Endodermal cell (in vitro differentiated cells): Measurements from ENCODE around the gene CLCN1. TPM values are rescaled to one million over a fixed set of nuclear protein-coding genes. Genes with fewer than 3 reads are reported as not detected.

ENCODE experiments used
- DNase-seq: peaks from one replicate; pipeline ENCODE4 v3.0.0-alpha.2; 2017
- H3K27ac ChIP-seq: 2 replicates; pipeline ENCODE4 v1.5.1; 2013; ENCODE audit warnings: mild to moderate bottlenecking, low read depth, low read length, moderate library complexity
- H3K27me3 ChIP-seq: 2 replicates; pipeline ENCODE4 v1.6.1; 2013; ENCODE audit warnings: mild to moderate bottlenecking, low read length, moderate library complexity; ENCODE audit not compliant: insufficient read depth, control insufficient read depth, poor library complexity, severe bottlenecking
- H3K36me3 ChIP-seq: 2 replicates; pipeline ENCODE4 v1.7.0; 2013; ENCODE audit warnings: mild to moderate bottlenecking, low read length, moderate library complexity; ENCODE audit not compliant: control insufficient read depth, insufficient read depth
- H3K4me1 ChIP-seq: one replicate; pipeline ENCODE4 v1.7.0; 2013; ENCODE audit warnings: low read length; ENCODE audit not compliant: control insufficient read depth, insufficient read depth
- H3K4me3 ChIP-seq: 2 replicates; pipeline ENCODE4 v1.5.1; 2013; ENCODE audit warnings: mild to moderate bottlenecking, low read length, moderate library complexity
- H3K9ac ChIP-seq: 2 replicates; pipeline ENCODE4 v1.6.1; 2013; ENCODE audit warnings: mild to moderate bottlenecking, low read length, moderate library complexity; ENCODE audit not compliant: poor library complexity, severe bottlenecking; ENCODE audit errors: extremely low read depth
- H3K9me3 ChIP-seq: 2 replicates; pipeline ENCODE4 v1.6.1; 2013; ENCODE audit warnings: mild to moderate bottlenecking, low read length, moderate library complexity; ENCODE audit not compliant: control insufficient read depth
- H3K27ac Mint-ChIP-seq: 2 replicates; pipeline ENCODE4 v1.8.0; 2020; ENCODE audit warnings: mixed read lengths
- H3K27me3 Mint-ChIP-seq: 2 replicates; pipeline ENCODE4 v1.8.0; 2021; ENCODE audit warnings: mild to moderate bottlenecking, mixed read lengths; ENCODE audit not compliant: insufficient read depth
- H3K36me3 Mint-ChIP-seq: 2 replicates; pipeline ENCODE4 v1.8.0; 2020; ENCODE audit warnings: low read depth, mixed read lengths
- H3K4me1 Mint-ChIP-seq: 2 replicates; pipeline ENCODE4 v1.8.0; 2020; ENCODE audit warnings: mixed read lengths
- H3K4me3 Mint-ChIP-seq: 2 replicates; pipeline ENCODE4 v1.8.0; 2020; ENCODE audit warnings: mild to moderate bottlenecking, moderate library complexity, mixed read lengths
- H3K9me3 Mint-ChIP-seq: 2 replicates; pipeline ENCODE4 v1.8.0; 2020; ENCODE audit warnings: mild to moderate bottlenecking, mixed read lengths
- WGBS, 2 experiments: methylation state at CpG; one replicate each; pipeline versions ENCODE4 v1.1.5 to v1.1.7; 2013; ENCODE audit warnings: missing lambda C conversion rate in 2 of 2, mixed read lengths in 1 of 2; ENCODE audit not compliant: insufficient coverage in 1 of 2, insufficient read length in 1 of 2; 5-methylcytosine and 5-hydroxymethylcytosine counted together
- total RNA-seq, 2 donors: library from RNA; stranded (reverse); fragmentation: NEBNext Ultra II Directional in 1 of 2; extraction: Animal tissue kit (Norgen Biotek cat#: 25700) in 1 of 2; gene quantifications; 2 replicates in 1 of 2; 3 replicates in 1 of 2; pipeline ENCODE4 v1.2.1, GENCODE V29; 2021
- TF ChIP-seq, protein P1 (sequence below): fragments of 200-600 bp; sonication (generic); conservative IDR thresholded peaks from 2 replicates; pipeline ENCODE4 v1.5.0; 2021; ENCODE audit warnings: antibody characterized with exemption, mild to moderate bottlenecking

CLCN1 gene
- total RNA-seq, 2 donors from 2014 or later, result 0.53 TPM; not detected in 1

DNA sequence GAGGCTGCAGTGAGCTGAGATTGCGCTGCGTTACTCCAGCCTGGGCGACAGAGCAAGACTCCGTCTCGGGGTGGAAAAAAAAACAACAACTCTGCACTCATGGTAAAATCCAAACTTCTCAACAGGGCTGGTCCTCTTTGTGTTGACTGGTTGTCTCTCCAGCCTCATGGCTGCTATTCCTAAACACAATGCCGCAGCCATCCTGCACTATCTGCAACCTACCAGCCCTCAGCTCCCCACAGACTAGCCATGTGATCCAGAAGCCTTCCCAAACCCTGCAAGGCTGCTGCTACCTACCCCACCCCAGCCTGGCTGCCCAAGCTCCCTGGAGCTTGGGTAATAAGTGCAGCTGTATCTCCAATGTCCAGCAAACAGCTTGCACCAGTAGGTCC is 77.0 kb downstream of the CLCN1 start:
- H3K27me3 Mint-ChIP-seq, result no peaks in the 10 kb centered on the region
- H3K4me3 Mint-ChIP-seq, result no peak overlapping the region
- no peaks in the 10 kb centered on the region for H3K4me1 Mint-ChIP-seq
- DNase-seq, result peak; percentile 50
- Histone ChIP-seq H3K9ac (no peak overlapping the region), H3K27ac (no peak overlapping the region), H3K27me3 (no peaks in the 10 kb centered on the region), H3K9me3 (no peaks in the 10 kb centered on the region), H3K36me3 (peaks cover 49% of the 10 kb centered on the region), H3K4me3 (no peak overlapping the region), H3K4me1 (no peaks in the 10 kb centered on the region)
- H3K36me3 Mint-ChIP-seq, result peaks cover 76% of the 10 kb centered on the region
- H3K9me3 Mint-ChIP-seq, result no peaks in the 10 kb centered on the region
- WGBS, 2 experiments, result 93 to 94% methylated on average over 5 to 6 of the region's 6 CpGs
- H3K27ac Mint-ChIP-seq, result peak overlapping the region; percentile 39
- TF ChIP-seq, protein P1, sequence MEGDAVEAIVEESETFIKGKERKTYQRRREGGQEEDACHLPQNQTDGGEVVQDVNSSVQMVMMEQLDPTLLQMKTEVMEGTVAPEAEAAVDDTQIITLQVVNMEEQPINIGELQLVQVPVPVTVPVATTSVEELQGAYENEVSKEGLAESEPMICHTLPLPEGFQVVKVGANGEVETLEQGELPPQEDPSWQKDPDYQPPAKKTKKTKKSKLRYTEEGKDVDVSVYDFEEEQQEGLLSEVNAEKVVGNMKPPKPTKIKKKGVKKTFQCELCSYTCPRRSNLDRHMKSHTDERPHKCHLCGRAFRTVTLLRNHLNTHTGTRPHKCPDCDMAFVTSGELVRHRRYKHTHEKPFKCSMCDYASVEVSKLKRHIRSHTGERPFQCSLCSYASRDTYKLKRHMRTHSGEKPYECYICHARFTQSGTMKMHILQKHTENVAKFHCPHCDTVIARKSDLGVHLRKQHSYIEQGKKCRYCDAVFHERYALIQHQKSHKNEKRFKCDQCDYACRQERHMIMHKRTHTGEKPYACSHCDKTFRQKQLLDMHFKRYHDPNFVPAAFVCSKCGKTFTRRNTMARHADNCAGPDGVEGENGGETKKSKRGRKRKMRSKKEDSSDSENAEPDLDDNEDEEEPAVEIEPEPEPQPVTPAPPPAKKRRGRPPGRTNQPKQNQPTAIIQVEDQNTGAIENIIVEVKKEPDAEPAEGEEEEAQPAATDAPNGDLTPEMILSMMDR, result no peak

DNA sequence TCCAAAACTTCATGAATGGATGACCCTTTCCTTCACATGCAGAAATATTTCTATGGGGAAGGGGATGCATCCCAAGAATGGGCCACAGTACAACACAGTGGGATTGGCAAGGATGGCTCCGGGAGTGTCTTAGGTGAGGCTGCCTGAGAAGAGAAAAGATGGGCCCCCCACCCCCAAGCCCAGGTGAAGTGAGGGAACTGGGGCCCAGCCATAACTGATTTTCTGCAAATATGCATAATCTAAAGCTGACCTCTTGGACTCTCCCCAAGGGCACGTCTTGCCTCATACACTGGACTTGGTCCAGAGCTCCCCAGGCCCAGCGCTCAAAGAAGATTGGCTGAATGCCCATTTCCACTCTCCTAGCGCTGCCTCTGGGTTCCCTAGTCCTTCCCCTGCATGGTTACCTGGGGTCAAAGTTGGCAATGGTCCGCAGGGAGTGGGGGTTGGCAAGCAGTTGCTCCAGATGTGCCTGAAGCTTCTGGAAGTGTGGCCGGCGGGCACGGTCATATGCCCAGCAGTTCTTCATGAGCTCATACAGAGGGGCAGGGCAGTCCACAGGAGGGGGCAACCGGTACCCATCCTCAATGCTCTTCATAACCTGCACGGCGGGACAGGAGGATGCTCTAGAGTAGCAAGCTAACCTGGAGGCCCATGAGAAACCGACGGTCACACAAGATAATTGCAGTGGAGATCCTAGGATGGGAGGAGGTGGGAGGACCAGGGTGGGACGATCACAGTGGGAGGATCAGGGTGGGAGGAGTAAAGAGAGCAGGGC is 77.5 kb downstream of the CLCN1 start:
- no peaks in the 10 kb centered on the region for H3K4me1 Mint-ChIP-seq
- H3K36me3 Mint-ChIP-seq, result peaks cover 79% of the 10 kb centered on the region
- no peak overlapping the region for H3K4me3 Mint-ChIP-seq
- no peaks in the 10 kb centered on the region for H3K9me3 Mint-ChIP-seq
- Histone ChIP-seq H3K9me3 (no peaks in the 10 kb centered on the region), H3K36me3 (peaks cover 45% of the 10 kb centered on the region), H3K9ac (no peak overlapping the region), H3K4me1 (no peaks in the 10 kb centered on the region), H3K4me3 (no peak overlapping the region), H3K27me3 (no peaks in the 10 kb centered on the region), H3K27ac (no peak overlapping the region)
- no peaks in the 10 kb centered on the region for H3K27me3 Mint-ChIP-seq
- 96 to 97% methylated on average over 12 to 14 of the region's 14 CpGs for WGBS, 2 experiments
- peak; percentile 51 for DNase-seq
- TF ChIP-seq, protein P1, result no peak
- peak overlapping the region; percentile 39 for H3K27ac Mint-ChIP-seq

DNA sequence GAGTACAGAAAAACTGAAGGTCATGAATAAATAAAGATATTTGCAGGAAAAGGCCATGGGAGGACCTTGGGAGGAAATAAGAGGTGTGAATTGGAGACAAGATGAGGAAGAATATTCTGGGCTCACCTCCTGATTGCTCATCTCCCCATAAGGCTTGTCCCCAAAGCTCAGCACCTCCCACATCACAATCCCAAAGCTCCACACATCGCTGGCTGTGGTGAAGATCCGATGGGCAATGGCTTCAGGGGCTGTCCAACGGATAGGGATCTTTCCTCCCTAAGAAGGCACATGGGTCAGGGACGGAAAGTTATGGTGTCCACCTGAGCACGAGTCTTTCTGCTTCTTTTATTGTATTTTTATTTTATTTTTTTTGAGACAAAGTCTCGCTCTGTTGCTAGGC is 78.2 kb downstream of the CLCN1 start:
- Histone ChIP-seq H3K9me3 (no peaks in the 10 kb centered on the region), H3K27ac (no peak overlapping the region), H3K4me1 (no peaks in the 10 kb centered on the region), H3K27me3 (no peaks in the 10 kb centered on the region), H3K9ac (no peak overlapping the region), H3K4me3 (no peak overlapping the region), H3K36me3 (peaks cover 39% of the 10 kb centered on the region)
- DNase-seq, result peak; percentile 44
- TF ChIP-seq, protein P1, result no peak
- H3K27ac Mint-ChIP-seq, result no peak overlapping the region
- no peaks in the 10 kb centered on the region for H3K4me1 Mint-ChIP-seq
- no peak overlapping the region for H3K4me3 Mint-ChIP-seq
- 92 to 94% methylated on average over 4 to 6 of the region's 6 CpGs for WGBS, 2 experiments
- H3K27me3 Mint-ChIP-seq, result no peaks in the 10 kb centered on the region
- H3K9me3 Mint-ChIP-seq, result no peaks in the 10 kb centered on the region
- H3K36me3 Mint-ChIP-seq, result peaks cover 79% of the 10 kb centered on the region
